ENCODE measurements around the gene TECTA.
"Not testable (repeated sequence)": the region's sequence is repeated elsewhere in the genome, so short reads cannot be mapped to it uniquely, and the experiment has no call there.

TECTA gene

GRCh38 chr11:121129362-121130340, 28.6 kb downstream of the TECTA start:
- no peak for DNase-seq

GRCh38 chr11:121131656-121132055, 30.6 kb downstream of the TECTA start:
- no peak for DNase-seq

- DNase-seq, result no peak
Measured at GRCh38 chr11:121132211-121132976, 31.4 kb downstream of the TECTA start.

- no peak for DNase-seq
Measured at GRCh38 chr11:121134741-121135312, 33.8 kb downstream of the TECTA start.

GRCh38 chr11:121137005-121137404, 36.0 kb downstream of the TECTA start:
- no peak for DNase-seq

GRCh38 chr11:121138259-121138658, 37.2 kb downstream of the TECTA start:
- DNase-seq, result no peak

- no peak for DNase-seq
Measured at GRCh38 chr11:121140369-121140768, 39.3 kb downstream of the TECTA start.

- DNase-seq, result no peak
Measured at GRCh38 chr11:121141066-121141465, 40.0 kb downstream of the TECTA start.

- DNase-seq, result no peak
Measured at GRCh38 chr11:121143921-121144320, 42.9 kb downstream of the TECTA start.

GRCh38 chr11:121144723-121145122, 43.7 kb downstream of the TECTA start:
- DNase-seq, result no peak

- DNase-seq, result no peak
Measured at GRCh38 chr11:121145826-121146225, 44.8 kb downstream of the TECTA start.

GRCh38 chr11:121149116-121149515, 48.1 kb downstream of the TECTA start:
- DNase-seq, result no peak

GRCh38 chr11:121151207-121151688, 50.2 kb downstream of the TECTA start:
- no peak for DNase-seq

- no peak for DNase-seq
Measured at GRCh38 chr11:121152764-121153163, 51.7 kb downstream of the TECTA start.

GRCh38 chr11:121153472-121153871, 52.4 kb downstream of the TECTA start:
- DNase-seq, result no peak

- no peak for DNase-seq
Measured at GRCh38 chr11:121154486-121155314, 53.7 kb downstream of the TECTA start.

- DNase-seq, result no peak
Measured at GRCh38 chr11:121157756-121158155, 56.7 kb downstream of the TECTA start.

GRCh38 chr11:121159741-121160140, 58.7 kb downstream of the TECTA start:
- no peak for DNase-seq

- DNase-seq, result no peak
Measured at GRCh38 chr11:121161349-121161917, 60.4 kb downstream of the TECTA start.

GRCh38 chr11:121163658-121164308, 62.7 kb downstream of the TECTA start:
- DNase-seq, result no peak

GRCh38 chr11:121177629-121178028, 76.6 kb downstream of the TECTA start:
- DNase-seq, result not testable (repeated sequence)
